Lung (tissue), 12 donors: ENCODE results near the gene SIRT6. TPM values are rescaled to one million over a fixed set of nuclear protein-coding genes. Genes with fewer than 3 reads are reported as not detected.

Experiments
- ATAC-seq: fragments of 200-7000 bp; cut with Tn5 transposase; one replicate; pipeline ENCODE4 v1.9.1; 2020; ENCODE audit warnings: moderate number of reproducible peaks; ENCODE audit not compliant: insufficient read depth, low FRiP score
- DNase-seq, 3 donors: peaks; one replicate each; pipeline ENCODE4 v3.0.0-alpha.2; 2013 to 2017
- H3K27ac ChIP-seq, 2 donors: one replicate each; pipeline ENCODE4 v1.5.1; 2013; ENCODE audit warnings: mild to moderate bottlenecking in 2 of 2, moderate library complexity in 2 of 2, control low read depth in 1 of 2, inconsistent platforms in 1 of 2, low read depth in 1 of 2, low read length in 1 of 2
- H3K27me3 ChIP-seq, 3 donors: one replicate each; pipeline ENCODE4 v1.5.1; 2013; ENCODE audit warnings: low read length in 2 of 3; ENCODE audit not compliant: control insufficient read depth in 3 of 3, insufficient read depth in 3 of 3
- H3K36me3 ChIP-seq, 4 donors: one replicate each; pipeline ENCODE4 v1.5.1; 2013; ENCODE audit warnings: low read length in 4 of 4, mild to moderate bottlenecking in 1 of 4, moderate library complexity in 1 of 4; ENCODE audit not compliant: control insufficient read depth in 4 of 4, insufficient read depth in 4 of 4
- H3K4me1 ChIP-seq, 5 donors: one replicate each; pipeline ENCODE4 v1.5.1; 2013; ENCODE audit warnings: low read length in 5 of 5, mild to moderate bottlenecking in 2 of 5, moderate library complexity in 1 of 5; ENCODE audit not compliant: control insufficient read depth in 5 of 5, insufficient read depth in 5 of 5
- H3K4me3 ChIP-seq: one replicate; pipeline ENCODE4 v1.5.1; 2013; ENCODE audit warnings: mild to moderate bottlenecking, control low read depth, moderate library complexity
- H3K9ac ChIP-seq, 2 donors: one replicate each; pipeline ENCODE4 v1.5.1; 2013; ENCODE audit warnings: low read length in 2 of 2, control low read depth in 1 of 2; ENCODE audit not compliant: insufficient read depth in 1 of 2
- H3K9me3 ChIP-seq, 4 donors: one replicate each; pipeline ENCODE4 v1.5.1; 2013; ENCODE audit warnings: low read length in 3 of 4, mild to moderate bottlenecking in 1 of 4, moderate library complexity in 1 of 4; ENCODE audit not compliant: control insufficient read depth in 4 of 4, insufficient read depth in 3 of 4
- CTCF ChIP-seq: IDR thresholded peaks from 2 replicates; pipeline ENCODE4 v1.5.1; 2012; ENCODE audit warnings: mild to moderate bottlenecking; ENCODE audit errors: control extremely low read depth, extremely low read depth
- WGBS, 2 donors: extraction: QIAGEN DNeasy Blood & Tissue Kit; methylation state at CpG; one replicate each; pipeline ENCODE4 v1.1.7; 2013; 5-methylcytosine and 5-hydroxymethylcytosine counted together
- polyA plus RNA-seq, 2 donors: library from polyadenylated mRNA; stranded (reverse); fragments of 200-250 nt; gene quantifications; one replicate each; pipeline ENCODE4 v1.2.1, GENCODE V29; 2013
- total RNA-seq, 2 donors: library from RNA; depleted of rRNA in 1 of 2; stranded (reverse); fragments of >200 nt in 1 of 2; gene quantifications; one replicate each; pipeline ENCODE4 v1.2.1, GENCODE V29; 2014 to 2021
- donor health status: control.
- donor health status: control.
- donor health status: Bipolar disorder and iron deficiency.
- donor health status: healthy.
- donor health status: DM: yes; HTN: yes; CAD: no.

The SIRT6 gene
- total and polyA plus RNA-seq, 4 donors, result 10.2 to 36.5 (median 29.2) TPM

- TF ChIP-seq CTCF, result no peak
- 76 to 82% methylated on average over 5 of the region's 5 CpGs for WGBS, 2 donors
- peaks cover 0 to 2% (median 0%) of the 10 kb centered on the region in 4 donors for H3K9me3 ChIP-seq
- no peak for ATAC-seq
- DNase-seq, result no peak
- H3K4me1 ChIP-seq, result no peaks in the 10 kb centered on the region
- no peaks in the 10 kb centered on the region for H3K36me3 ChIP-seq
- H3K27me3 ChIP-seq, result peaks cover 0 to 15% (median 0%) of the 10 kb centered on the region in 3 donors
- H3K9ac ChIP-seq, result no peak overlapping the region
- no peak overlapping the region for H3K27ac ChIP-seq
- H3K4me3 ChIP-seq, result no peak overlapping the region
These were observed 7.3 kb upstream of the SIRT6 start for GRCh38 chr19:4189641-4190040.

GRCh38 chr19:4187313-4188122 lies 5.2 kb upstream of the SIRT6 start:
- Histone ChIP-seq H3K27me3 (peaks cover 0 to 8% (median 0%) of the 10 kb centered on the region in 3 donors), H3K9me3 (peaks cover 0 to 2% (median 0%) of the 10 kb centered on the region in 4 donors), H3K4me1 (peaks cover 0 to 6% (median 0%) of the 10 kb centered on the region in 5 donors), H3K36me3 (no peaks in the 10 kb centered on the region), H3K4me3 (no peak overlapping the region), H3K9ac (no peak overlapping the region), H3K27ac (no peak overlapping the region)
- 92 to 93% methylated on average over 10 of the region's 10 CpGs for WGBS, 2 donors
- no peak for ATAC-seq
- TF ChIP-seq CTCF, result no peak
- no peak for DNase-seq

GRCh38 chr19:4186087-4186993 lies 4.0 kb upstream of the SIRT6 start:
- H3K27ac ChIP-seq, result no peak overlapping the region
- peaks cover 0 to 8% (median 0%) of the 10 kb centered on the region in 3 donors for H3K27me3 ChIP-seq
- DNase-seq (peak; percentile 48 to 65 (median 54)), ATAC-seq (no peak)
- peaks cover 0 to 7% (median 3%) of the 10 kb centered on the region in 5 donors for H3K4me1 ChIP-seq
- H3K4me3 ChIP-seq, result no peak overlapping the region
- peak; percentile 29 for TF ChIP-seq CTCF
- peaks cover 0 to 2% (median 0%) of the 10 kb centered on the region in 4 donors for H3K9me3 ChIP-seq
- WGBS, 2 donors, result 33 to 46% methylated on average over 22 of the region's 22 CpGs
- H3K9ac ChIP-seq, result no peak overlapping the region
- no peaks in the 10 kb centered on the region for H3K36me3 ChIP-seq
